ENCODE results near the gene NAT16. TPM values are rescaled to one million over a fixed set of nuclear protein-coding genes. Genes with fewer than 3 reads are reported as not detected.
A peak's percentile ranks its signal among the peaks of the same experiment; 100 is the strongest.

Gene NAT16
- total RNA-seq, 2 donors from 2014 or later: 0.15 to 0.20 TPM

DNA sequence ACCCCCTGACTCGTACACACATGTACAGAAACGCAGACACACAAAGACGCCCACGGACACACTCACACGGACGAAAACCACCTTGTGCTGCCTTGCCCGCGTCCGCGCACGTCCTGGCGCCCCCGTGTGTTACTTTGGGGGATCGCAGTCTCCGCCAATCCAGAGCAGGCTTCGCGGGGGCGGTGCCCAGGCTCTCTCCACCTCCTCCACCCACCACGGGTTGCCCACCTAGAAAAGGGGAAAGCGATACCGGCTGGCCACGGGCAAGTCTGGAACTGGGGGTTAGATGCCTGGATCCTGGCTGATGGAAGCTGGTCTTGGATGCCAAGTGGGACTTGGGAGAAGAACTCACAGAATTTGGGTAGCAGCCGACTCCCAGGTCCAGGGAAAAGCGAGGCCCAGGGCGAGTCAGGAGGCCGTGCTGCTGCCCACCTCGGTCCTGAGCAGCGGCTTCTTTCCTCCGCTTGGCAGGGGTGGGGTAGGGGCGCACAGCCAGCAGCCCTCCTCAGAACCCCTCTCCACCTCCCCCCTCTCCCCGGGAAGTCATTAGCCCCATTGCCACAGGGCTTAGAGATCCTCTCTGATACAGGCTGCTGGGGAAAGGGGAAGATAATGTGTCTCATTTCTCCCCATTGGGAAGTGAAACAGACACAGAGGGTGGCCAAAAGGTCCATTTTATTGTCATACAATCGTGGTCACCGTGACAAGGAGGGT is 10.1 kb downstream of the NAT16 start:
- Histone ChIP-seq H3K4me3 (ENCODE audit: low read length) (no peak overlapping the region), H3K9me3 (ENCODE audit: control insufficient read depth, low read length) (no peaks in the 10 kb centered on the region), H3K27ac (ENCODE audit: low read depth, low read length) (no peak overlapping the region), H3K36me3 (ENCODE audit: control insufficient read depth, insufficient read depth, low read length) (no peaks in the 10 kb centered on the region), H3K9ac (ENCODE audit: extremely low read depth, low read length, poor library complexity, severe bottlenecking) (no peak overlapping the region), H3K27me3 (ENCODE audit: control insufficient read depth, insufficient read depth, low read length, poor library complexity, severe bottlenecking) (peaks cover 99% of the 10 kb centered on the region), H3K4me1 (ENCODE audit: control insufficient read depth, insufficient read depth, low read length) (peaks cover 3% of the 10 kb centered on the region)
- peak; percentile 95 for DNase-seq
- Mint-ChIP-seq H3K27ac (no peak overlapping the region), H3K4me3 (peak overlapping the region; percentile 3), H3K9me3 (peaks cover 2% of the 10 kb centered on the region), H3K27me3 (ENCODE audit: insufficient read depth) (peaks cover 100% of the 10 kb centered on the region), H3K36me3 (ENCODE audit: low read depth) (peaks cover 2% of the 10 kb centered on the region), H3K4me1 (peaks cover 25% of the 10 kb centered on the region)
- WGBS, 2 experiments (ENCODE audit: insufficient coverage in 1 of 2, insufficient read length in 1 of 2): 2 to 3% methylated on average over 20 to 33 of the region's 33 CpGs
- TF ChIP-seq, protein P1, sequence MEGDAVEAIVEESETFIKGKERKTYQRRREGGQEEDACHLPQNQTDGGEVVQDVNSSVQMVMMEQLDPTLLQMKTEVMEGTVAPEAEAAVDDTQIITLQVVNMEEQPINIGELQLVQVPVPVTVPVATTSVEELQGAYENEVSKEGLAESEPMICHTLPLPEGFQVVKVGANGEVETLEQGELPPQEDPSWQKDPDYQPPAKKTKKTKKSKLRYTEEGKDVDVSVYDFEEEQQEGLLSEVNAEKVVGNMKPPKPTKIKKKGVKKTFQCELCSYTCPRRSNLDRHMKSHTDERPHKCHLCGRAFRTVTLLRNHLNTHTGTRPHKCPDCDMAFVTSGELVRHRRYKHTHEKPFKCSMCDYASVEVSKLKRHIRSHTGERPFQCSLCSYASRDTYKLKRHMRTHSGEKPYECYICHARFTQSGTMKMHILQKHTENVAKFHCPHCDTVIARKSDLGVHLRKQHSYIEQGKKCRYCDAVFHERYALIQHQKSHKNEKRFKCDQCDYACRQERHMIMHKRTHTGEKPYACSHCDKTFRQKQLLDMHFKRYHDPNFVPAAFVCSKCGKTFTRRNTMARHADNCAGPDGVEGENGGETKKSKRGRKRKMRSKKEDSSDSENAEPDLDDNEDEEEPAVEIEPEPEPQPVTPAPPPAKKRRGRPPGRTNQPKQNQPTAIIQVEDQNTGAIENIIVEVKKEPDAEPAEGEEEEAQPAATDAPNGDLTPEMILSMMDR (conservative IDR thresholded peaks at IDR 0.05): peak; percentile 92

DNA sequence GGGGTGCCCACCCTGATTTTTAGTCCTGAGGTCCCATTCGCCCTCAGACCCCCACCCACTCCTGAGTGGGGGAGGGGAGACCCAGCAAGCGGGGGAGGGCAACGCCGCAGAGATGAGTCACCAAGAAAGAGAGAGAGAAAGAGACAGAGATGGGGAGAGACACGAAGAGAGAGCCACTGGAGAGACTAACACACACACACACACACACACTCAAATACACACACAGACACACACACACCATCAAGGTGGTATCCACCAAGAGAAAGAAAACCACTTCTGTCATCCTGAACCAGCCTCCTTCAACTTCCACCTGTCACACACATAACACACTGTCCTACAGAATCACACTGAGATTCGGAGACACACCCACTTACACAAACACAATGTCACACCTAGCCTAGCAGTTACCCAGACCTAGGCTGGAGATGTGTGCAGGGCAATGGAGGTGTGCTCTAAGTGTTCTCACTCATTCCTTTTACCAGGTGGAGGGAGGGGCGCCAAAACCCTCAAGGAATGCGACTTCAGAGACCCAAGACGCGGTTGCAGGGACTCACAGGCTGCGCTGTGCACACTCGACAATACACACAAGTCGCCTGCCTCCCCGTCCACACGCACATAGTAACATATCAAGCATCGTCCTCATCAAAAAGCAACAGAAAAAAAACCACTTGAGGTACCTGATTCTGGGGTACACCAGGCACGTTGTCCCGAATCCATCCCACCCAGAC is 10.8 kb downstream of the NAT16 start:
- WGBS, 2 experiments (ENCODE audit: insufficient coverage in 1 of 2, insufficient read length in 1 of 2): 5% methylated on average over 17 of the region's 18 CpGs; no CpG with 5 or more reads in 1 of the 2 experiments
- no peaks in the 10 kb centered on the region for H3K9me3 ChIP-seq (ENCODE audit: control insufficient read depth, low read length)
- TF ChIP-seq, protein P1 (conservative IDR thresholded peaks at IDR 0.05): no peak
- H3K9ac ChIP-seq (ENCODE audit: extremely low read depth, low read length, poor library complexity, severe bottlenecking): no peak overlapping the region
- no peak for DNase-seq
- H3K27me3 ChIP-seq (ENCODE audit: control insufficient read depth, insufficient read depth, low read length, poor library complexity, severe bottlenecking): peaks cover 99% of the 10 kb centered on the region
- peaks cover 5% of the 10 kb centered on the region for H3K4me1 ChIP-seq (ENCODE audit: control insufficient read depth, insufficient read depth, low read length)
- H3K36me3 Mint-ChIP-seq (ENCODE audit: low read depth): peaks cover 2% of the 10 kb centered on the region
- no peak overlapping the region for H3K4me3 ChIP-seq (ENCODE audit: low read length)
- peak overlapping the region; percentile 3 for H3K4me3 Mint-ChIP-seq
- H3K27ac Mint-ChIP-seq: no peak overlapping the region
- no peaks in the 10 kb centered on the region for H3K36me3 ChIP-seq (ENCODE audit: control insufficient read depth, insufficient read depth, low read length)
- H3K9me3 Mint-ChIP-seq: peaks cover 2% of the 10 kb centered on the region
- H3K27me3 Mint-ChIP-seq (ENCODE audit: insufficient read depth): peaks cover 100% of the 10 kb centered on the region
- no peak overlapping the region for H3K27ac ChIP-seq (ENCODE audit: low read depth, low read length)
- peaks cover 26% of the 10 kb centered on the region for H3K4me1 Mint-ChIP-seq

DNA sequence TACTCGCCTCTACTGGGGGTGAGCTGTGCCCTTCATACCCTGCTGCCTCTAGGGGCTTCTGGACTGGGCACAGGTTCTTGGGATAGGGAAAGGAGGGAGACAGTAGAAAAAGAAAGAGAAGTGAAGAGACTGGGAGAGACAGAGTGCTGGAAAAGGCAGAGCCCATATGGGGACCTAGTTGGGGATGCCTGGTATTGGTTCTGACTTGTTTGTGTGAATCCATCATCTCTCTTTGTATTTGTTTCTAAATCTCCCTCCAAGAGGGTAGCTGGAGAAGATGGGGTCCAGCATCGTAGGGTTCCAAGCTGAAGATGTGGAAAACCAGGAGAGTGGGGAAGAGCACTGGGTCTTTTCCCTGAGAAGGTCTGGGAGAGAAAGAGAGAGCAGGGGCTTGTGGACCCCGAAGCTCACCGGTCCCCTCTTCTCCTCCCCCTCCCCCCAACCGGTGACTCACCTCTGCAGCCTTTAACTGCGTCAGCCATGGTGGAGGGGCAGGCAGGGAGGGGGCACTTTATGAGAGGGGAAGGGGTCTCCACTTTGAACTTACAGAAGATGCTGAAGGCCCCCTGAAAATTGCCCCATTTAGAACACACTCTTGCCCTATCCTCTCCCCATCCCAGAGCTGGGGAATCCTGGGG is 11.6 kb downstream of the NAT16 start:
- Histone ChIP-seq H3K36me3 (ENCODE audit: control insufficient read depth, insufficient read depth, low read length) (no peaks in the 10 kb centered on the region), H3K27ac (ENCODE audit: low read depth, low read length) (no peak overlapping the region), H3K4me1 (ENCODE audit: control insufficient read depth, insufficient read depth, low read length) (peaks cover 5% of the 10 kb centered on the region), H3K9me3 (ENCODE audit: control insufficient read depth, low read length) (no peaks in the 10 kb centered on the region), H3K27me3 (ENCODE audit: control insufficient read depth, insufficient read depth, low read length, poor library complexity, severe bottlenecking) (peaks cover 99% of the 10 kb centered on the region), H3K9ac (ENCODE audit: extremely low read depth, low read length, poor library complexity, severe bottlenecking) (no peak overlapping the region), H3K4me3 (ENCODE audit: low read length) (no peak overlapping the region)
- 0 to 13% methylated on average over 1 to 4 of the region's 6 CpGs for WGBS, 2 experiments (ENCODE audit: insufficient coverage in 1 of 2, insufficient read length in 1 of 2)
- Mint-ChIP-seq H3K4me1 (peaks cover 24% of the 10 kb centered on the region), H3K27me3 (ENCODE audit: insufficient read depth) (peaks cover 99% of the 10 kb centered on the region), H3K36me3 (ENCODE audit: low read depth) (no peaks in the 10 kb centered on the region), H3K9me3 (no peaks in the 10 kb centered on the region), H3K4me3 (peak overlapping the region; percentile 3), H3K27ac (no peak overlapping the region)
- TF ChIP-seq, protein P1 (conservative IDR thresholded peaks at IDR 0.05): no peak
- peak; percentile 58 for DNase-seq

Measured in endodermal cell (in vitro differentiated cells).